ENCODE data around the gene AP2A2.

DNA sequence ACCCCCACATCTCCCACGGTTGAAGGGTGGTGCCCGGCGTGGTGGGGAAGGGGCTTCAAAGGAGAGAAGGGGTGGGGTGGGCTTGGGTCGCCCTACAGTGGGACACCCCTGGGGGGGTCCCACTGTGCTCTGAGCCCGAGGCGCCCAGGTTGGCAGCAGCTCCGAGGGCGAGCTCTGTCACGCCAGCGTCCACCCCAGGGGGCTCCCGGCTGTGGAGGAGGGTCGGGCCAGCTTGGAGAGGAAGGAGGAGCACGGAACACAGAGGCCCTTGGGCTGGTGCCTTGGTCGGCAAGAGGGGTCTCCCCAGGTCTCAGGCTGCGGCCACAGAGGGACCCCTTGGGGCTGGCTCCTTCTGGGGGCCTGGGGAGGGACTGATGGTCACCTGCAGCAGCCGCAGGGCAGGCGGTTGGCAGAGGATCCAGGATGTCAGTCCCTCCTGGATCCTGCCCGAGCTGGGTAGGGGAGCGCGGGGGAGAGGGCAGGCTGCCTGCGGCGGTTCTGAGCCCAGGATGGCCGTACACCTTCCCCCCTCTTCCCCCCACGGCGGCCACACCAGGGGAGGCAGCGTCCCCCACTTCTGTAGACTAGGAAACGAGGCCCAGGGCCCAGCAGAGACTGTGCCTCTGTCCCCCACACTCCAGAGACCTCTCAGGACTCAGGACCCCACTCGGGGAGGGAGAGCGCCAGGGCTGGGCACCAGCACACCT, 110.1 kb downstream of the AP2A2 start:
- TF ChIP-seq, protein P1, sequence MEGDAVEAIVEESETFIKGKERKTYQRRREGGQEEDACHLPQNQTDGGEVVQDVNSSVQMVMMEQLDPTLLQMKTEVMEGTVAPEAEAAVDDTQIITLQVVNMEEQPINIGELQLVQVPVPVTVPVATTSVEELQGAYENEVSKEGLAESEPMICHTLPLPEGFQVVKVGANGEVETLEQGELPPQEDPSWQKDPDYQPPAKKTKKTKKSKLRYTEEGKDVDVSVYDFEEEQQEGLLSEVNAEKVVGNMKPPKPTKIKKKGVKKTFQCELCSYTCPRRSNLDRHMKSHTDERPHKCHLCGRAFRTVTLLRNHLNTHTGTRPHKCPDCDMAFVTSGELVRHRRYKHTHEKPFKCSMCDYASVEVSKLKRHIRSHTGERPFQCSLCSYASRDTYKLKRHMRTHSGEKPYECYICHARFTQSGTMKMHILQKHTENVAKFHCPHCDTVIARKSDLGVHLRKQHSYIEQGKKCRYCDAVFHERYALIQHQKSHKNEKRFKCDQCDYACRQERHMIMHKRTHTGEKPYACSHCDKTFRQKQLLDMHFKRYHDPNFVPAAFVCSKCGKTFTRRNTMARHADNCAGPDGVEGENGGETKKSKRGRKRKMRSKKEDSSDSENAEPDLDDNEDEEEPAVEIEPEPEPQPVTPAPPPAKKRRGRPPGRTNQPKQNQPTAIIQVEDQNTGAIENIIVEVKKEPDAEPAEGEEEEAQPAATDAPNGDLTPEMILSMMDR (conservative IDR thresholded peaks at IDR 0.05; ENCODE audit: low read depth, low read length): no peak
- TF ChIP-seq EZH2 (IDR thresholded peaks at IDR 0.05; ENCODE audit: low read length, unreplicated experiment): no peak

Data from PC-3 (cell line).